Fibroblast of peridontal ligament (primary cell): ENCODE measurements around the gene PRDM10.
"Not testable (repeated sequence)": the region's sequence is repeated elsewhere in the genome, so short reads cannot be mapped to it uniquely, and the experiment has no call there.

Experiments
- DNase-seq: peaks from one replicate; pipeline ENCODE4 v3.0.0-alpha.2; 2010; ENCODE audit errors: extremely low read depth

PRDM10 gene

DNA sequence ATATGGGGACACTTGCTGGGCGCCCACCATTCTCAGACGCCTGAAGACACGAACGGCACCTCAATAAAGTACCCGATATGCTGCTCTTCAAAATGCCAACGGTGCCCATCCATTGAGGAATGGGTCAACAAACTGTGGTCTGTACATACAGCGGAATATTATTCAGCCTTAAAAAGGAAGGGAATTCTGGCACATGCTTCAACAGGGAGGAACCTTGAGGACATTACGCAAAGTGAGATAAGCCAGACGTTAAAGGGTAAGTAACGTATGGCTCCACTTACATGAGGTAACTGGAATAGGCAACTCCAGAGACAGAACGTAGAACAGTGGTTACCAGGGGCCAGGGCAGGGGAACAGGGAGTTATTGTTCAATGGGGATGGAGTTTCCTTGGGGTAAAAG is 28.0 kb downstream of the PRDM10 start:
- no peak for DNase-seq

DNA sequence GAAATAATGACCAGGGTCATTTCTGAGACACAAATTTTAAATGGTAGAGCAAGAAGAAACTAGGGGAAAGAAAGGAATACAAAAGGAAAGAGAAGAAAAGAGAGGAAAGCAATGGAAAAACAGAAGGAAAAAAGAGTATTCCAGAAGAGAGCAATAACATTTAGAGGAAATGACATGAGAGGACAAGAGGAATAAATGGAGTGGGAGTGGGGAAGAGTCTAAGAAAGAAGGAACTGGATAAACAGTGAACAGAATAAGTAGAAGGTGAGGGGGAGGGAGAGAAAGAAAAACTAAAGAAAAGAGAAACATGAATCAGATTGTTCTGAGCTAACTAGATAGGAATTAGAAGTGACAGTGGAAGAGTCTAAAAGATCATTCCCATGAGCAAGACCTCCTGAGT is 28.4 kb downstream of the PRDM10 start:
- DNase-seq: no peak

DNA sequence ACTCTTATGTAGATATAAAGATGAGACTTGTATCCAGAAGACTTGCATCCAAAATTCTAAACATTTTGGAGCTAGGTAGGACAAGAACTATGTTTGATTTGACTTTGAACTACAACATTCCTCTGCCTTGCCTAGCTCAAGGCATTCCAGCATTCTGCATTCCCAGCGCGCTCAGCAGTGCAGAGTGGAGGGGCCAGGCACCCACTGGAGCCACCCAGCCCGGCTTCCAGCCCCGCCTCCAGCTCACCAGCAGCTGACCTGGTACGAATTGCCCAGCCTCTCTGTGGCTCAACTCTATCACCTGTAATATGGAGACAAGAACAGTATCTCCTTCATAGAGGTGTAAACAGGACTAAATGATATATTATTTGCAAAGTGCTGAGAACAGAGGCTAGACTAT is 28.8 kb downstream of the PRDM10 start:
- DNase-seq: no peak

DNA sequence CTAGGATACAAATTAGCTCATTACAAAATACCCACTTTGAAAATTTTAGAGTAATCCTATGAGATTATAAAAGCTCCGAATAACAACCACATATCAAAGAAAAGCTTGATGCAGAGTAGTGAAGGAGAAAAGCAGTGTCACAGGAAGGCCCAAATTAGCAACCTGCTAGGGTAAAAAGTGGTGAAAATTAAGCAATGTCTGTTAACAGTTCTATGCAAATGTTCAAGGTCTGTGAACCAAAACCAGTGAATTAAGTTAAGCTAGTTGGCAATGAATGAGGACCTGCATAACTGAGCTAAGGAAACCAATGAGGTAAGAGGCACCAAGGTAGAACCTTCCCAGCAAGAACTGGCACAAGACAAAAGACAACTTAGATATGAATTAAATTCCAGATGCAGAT is 29.6 kb downstream of the PRDM10 start:
- DNase-seq: no peak

DNA sequence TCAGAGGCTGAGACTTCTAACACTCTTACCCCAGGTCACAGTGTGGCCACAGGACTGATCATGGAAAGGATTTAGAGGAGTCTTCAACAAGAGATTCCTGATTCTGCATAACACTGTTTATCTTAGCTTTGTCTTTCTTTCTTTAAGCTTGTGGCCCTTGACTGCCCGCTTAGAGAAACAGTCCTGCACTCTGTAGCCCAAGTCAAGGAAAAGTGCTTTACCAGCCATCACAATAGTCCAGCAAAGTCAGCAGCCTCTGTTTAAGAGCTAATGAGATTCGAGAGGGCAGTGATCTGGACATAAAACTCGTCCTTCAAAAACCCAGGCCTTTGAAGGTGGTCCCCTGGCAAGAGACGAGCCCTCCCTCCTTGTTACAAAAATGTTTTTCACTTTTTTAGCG is 30.0 kb downstream of the PRDM10 start:
- DNase-seq: no peak

DNA sequence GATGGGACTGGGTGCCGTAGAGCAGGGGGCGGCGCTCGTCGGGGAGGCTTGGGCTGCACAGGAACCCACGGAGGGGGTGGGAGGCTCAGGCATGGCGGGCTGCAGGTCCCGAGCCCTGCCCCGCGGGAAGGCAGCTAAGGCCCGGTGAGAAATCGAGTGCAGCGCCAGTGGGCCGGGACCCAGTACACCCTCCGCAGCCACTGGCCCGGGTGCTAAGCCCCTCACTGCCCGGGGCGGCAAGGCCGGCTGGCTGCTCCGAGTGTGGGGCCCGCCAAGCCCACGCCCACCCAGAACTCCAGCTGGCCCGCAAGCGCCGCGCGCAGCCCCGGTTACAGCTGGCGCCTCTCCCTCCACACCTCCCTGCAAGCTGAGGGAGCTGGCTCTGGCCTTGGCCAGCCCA is 30.8 kb downstream of the PRDM10 start:
- not testable (repeated sequence) for DNase-seq

DNA sequence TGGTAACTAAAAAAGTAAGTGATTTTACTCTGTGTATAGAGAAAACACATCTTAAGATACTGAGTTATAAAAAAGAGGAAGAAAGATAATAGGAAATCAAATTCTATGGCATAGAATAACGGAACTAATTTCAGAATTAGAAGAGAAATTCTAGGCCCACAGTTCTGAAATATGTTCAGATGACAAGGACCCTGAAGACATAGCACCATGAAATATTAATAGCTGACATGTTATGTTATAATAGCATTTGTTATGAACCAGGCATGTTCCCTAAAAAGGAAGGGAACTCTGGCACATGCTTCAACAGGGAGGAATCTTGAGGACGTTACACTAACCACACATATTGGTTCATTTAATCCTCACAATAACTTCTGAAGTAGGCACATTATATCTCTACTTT is 32.7 kb downstream of the PRDM10 start:
- DNase-seq: no peak

DNA sequence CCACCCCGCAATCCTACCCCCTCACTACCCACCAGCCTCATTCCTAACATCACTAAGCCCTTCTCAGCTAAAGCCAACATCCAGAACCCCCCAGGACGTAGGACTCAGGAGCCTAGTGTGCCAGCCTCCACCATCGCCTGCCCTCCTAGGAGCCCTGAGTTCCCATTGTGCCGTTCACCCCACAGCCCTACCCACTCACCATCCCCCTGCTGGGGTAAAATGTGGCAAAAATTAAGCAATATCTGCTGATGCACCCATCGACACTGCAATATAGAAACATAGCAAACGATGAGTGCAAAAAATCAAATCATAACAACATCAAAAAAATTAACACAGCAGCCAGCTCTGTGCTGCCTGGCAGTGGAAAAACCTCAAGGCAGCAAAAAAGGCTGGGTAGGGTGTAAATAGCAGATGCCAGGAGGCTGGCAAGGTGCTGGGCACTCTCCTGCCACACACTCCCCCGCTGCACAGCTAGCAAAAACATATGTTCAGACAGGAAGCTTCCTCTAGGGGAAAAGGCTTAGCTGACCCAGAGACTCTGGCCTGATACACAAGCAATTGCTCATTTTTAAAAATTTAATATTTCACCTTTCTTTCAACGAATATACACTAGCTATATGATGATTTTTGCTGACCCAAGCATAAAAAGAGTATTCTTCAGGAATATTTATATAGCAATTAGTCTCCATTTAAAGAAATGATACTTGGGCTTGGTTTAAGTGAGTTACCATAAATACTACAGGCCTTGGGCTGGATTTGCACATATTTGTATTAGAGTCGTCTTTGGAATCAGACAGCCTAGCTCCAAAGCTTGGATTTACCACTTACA is 33.8 kb downstream of the PRDM10 start:
- DNase-seq: no peak

DNA sequence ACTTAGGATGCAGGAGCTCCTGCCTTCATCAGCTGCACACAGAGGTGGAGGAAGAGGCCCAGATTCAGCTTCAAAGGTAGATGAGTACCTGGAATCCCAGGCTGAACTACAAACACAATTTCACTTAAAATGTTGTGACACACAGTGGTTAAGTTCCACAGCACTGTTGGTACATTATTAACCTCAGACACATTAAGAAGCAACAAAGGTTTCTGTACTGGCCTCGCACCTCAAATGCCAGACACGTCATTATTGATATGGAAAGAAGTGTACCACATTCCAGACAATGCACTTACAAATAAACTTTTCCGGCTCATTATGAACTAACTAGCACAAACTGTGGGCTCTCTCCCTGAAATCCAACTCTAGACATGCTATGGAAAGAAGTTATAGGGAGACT is 34.6 kb downstream of the PRDM10 start:
- no peak for DNase-seq

DNA sequence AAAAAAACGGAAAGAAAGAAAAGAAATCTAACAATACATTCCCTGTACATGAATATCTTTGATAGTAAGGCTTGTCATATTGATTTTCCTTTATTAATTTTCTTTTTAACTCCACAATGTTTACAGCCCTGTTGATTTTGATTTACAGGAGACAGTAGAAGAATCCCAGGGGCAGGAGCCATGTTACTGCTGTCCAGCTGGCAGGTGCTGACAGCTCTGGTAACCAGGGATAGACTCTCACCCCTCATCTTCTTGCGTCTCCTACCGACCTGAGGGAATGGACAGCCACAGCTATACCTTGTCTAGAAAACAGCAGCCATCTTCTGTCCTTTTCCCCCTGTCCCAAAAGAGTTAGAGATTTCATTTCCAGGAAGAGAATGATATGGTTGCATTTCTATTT is 37.4 kb downstream of the PRDM10 start:
- DNase-seq: no peak

DNA sequence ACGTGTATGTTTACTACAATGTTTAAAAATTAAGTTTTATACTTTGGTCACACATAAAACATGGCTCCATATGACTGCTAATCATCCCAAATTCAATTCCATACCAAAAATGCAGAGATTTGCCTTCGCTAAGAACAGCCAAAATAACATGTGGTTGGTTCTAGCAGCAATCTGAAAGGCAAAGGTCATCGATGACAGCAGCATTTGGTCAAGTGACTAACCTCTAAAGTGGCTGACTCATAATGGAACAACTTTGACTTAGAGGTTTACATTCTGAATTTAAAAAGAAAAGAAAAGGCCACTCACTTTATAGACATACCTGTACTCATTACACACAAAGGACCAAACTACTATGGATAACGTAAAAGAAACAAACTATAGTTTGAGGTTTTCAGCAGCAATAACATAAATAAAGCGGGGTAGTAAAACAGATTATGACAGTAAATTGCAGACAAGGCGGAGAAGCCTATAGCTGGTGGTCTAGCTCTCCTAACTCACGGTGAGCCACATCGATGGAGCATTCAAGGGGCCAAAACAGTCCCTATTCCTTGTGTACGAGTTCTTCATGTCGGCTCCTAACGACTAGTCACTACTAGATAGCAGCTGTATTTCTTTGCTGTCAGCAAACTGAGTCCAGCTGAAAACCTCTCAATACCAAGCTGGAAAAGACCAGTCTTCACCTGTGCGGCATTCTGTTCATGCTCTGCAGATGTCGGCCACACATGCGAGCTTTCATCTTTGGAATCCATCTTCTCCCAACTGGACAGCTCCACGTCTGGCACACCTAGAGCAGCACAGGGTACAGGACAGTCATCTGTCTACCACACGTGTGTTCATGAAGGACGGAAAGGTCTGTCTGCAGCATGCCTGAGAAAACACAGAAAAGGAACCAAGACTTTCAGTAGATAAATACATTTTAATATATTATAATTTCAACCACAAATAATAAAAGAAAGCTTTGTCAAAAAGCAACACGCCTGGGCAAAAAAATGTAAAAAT is 42.1 kb downstream of the PRDM10 start:
- DNase-seq: peak; percentile 93

DNA sequence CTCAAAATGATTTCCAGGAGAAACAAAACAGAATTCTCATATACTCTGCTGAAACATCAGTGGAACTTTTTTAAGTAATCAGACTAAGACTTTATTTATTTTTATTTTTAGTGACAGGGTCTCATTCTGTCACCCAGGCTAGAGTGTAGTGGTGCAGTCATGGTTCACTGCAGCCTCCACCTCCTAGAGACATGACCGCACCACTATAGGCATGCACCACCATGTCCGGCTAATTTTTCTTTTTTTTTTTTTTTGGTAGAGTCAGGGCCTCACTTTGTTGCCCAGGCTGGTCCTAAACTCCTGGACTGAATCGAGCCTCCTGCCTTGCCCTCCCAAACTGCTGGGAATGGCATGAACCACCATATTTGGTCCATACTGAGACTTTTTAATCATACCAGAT is 42.9 kb downstream of the PRDM10 start:
- no peak for DNase-seq

DNA sequence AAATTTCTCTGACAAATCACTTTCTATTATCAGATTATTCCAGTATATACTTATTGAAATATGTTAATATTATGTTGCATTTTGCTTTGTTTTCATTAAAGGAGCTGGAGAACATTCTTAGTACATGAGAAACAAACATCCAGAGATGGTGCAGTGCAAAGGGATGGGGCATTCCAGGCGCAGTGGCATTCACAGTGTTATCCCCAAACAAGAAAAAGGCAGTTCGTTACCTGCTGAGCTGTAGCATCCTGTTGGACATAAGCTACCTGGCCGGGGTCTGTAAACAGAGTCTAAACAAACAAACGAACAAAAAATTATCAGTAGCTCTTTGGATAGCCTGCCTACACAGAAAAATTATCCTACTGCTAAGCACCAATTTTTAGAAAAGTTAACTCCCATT is 47.4 kb downstream of the PRDM10 start:
- DNase-seq: no peak

DNA sequence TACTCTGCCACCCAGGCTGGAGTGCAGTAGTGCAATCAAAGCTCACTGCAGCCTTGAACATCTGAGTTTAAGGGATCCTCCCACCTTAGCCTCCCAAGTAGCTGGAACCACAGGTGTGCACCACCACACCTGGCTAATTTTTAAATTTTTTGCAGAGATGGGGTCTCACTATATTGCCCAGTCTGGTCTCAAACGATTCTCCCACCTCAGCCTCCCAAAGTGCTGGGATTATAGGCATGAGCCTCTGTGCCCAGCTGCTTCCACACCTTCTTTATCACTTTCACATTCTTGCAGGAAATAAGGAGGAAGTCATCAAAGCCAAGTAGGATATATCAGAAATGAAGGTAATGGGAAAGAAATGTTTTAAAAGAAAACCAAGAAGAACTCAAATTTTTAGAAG is 47.9 kb downstream of the PRDM10 start:
- not testable (repeated sequence) for DNase-seq

DNA sequence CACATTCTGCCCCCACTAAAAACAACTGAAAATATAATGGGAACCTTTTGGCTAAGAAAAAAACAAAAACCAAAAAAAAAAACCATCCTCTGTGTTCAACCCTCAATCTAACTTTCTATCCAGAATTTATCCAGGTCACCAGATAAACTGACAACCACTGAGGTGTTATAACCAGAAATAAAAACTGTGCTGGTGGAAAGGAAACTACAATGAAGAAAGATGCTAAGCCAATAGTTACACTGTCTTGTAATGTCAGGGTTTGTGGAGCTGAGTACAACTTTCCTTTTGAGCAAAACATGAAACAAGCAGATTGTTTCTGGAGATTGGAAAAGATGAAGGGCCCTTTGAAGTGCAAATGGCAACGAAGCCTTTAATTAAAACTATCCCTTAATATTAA is 50.8 kb downstream of the PRDM10 start:
- no peak for DNase-seq

DNA sequence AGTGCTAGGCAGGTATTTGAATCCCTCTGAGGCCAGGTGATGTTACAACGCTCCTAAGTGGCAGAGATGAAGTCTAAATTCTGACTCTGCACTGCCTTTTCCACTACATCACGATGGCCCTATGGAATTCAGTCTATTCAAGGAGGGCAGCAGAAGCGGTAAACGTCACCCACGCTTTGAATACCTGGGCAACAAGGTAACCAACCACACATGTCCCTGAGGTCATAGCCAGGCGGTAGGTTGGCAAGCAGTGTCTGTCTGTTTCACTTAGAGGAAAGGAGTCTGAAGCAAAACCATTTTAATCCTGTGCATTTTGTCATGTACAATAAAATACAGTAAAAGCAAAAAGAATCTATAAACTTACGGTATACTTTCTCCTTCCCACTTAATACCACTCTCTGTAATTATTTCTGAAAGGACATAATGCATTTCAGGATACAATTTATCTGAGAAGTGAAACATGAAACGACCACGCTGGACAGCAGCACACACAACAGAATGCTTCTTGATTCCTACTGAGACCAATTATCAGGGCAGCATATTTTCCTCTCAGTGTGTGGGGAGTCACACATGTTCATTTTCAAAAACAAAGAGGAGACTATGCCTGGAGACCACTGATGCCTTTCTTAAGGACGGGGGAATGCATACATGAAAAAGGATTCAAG is 51.3 kb downstream of the PRDM10 start:
- DNase-seq: no peak

DNA sequence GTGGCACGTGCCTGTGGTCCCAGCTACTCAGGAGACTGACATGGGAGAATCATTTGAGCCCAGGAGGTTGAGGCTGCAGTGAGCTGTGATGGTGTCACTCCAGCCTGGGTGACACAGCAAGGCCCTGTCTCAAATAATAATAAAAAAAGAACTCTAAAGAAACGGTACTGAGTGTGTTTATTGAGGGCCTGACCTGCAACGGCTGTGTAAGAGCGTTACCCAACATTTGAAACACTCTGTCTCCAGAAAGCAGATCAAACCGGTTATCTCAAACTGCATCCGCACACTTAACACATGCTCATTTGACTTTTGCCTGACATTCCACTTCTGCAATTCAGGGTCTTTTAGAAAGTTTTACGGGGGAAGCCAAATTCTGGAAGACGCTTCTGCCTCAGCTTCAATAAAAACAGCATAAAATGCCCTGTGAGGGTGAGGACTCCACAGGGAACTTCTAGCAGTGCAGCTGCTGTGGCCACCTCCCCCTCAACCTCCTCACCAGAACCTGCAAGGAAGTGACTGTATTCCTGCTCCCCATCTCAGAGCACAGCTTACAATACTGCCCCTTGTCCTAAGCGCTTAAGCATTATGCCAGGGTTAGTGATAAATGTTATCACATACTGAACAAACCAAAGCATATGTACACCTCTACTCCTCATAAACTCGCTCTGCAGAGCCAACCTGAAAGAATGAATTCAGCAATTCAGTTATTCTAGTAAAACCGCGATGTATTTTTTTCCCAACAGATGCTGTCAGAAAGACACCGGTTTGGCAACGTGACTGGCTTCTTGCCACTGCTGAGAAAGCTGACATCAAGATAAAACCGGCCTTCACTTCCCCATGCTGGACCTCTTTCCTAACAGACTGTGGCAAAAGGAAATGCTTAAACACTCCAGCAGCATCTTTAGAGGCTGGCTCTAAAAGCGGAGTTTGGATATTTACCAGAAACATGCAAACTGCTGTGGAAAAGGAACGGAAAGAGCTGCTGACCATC is 52.2 kb downstream of the PRDM10 start:
- peak; percentile 14 for DNase-seq

DNA sequence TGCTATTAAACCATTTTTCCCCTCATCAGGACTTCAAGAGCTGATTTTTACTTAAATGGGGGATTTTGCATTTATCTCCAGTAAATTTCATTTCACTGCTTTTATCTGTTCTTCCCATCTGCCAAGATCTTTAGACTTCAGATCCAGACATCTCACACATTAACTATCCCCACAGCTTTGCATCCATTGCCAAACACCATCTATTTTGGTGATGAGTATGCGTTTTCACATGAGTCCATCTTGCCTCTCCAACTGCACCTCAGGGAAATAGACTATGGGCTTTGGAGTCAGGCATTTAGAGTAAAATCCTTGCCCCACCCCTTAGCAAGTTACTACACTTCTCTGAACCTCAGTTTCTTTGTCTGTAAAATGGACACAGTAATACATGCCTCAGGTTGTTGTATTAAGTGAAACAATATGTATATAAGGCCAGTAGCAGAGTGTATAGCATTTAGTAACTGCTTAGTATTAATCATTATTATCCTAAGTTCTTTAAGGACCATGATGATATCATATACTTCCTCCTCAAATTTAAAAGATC is 53.6 kb downstream of the PRDM10 start:
- no peak for DNase-seq

DNA sequence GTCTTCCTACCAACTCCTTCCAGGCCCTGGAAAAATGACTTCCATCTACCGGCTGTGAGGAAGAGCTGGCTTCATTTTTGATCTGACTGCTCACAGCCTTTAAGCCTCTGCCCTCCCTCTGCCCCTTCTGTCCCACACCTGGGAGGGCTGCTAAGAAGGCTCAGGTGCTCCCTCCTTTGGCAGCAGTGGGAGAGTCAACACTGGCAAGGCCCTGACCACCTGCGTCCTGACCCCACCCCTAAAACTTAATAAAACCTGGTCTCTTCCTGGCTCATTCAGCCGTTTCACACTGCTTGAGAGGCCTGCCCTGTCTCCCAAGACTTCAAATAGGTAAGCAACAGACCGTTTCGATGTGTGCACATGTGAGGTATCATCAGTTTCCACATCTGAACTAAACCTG is 55.2 kb downstream of the PRDM10 start:
- DNase-seq: no peak

DNA sequence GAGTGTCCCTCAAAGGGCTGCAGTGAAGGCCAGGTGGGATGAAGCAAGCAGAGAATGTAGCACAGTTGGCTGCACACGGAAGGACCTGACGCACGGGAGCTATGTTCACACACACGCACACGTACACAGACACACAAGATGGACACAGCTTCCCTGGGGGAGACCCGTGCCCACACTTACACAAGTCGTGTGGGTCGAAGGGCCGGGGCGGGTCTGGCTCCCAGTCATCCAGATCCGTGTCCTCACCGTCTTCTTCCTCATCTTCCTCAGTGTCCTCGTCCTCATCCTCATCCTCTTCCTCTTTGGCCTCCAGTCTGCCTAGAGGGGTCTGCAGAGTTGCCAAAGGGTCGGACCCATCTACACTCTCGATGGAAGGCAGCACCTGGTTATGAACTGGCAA is 55.7 kb downstream of the PRDM10 start:
- no peak for DNase-seq

DNA sequence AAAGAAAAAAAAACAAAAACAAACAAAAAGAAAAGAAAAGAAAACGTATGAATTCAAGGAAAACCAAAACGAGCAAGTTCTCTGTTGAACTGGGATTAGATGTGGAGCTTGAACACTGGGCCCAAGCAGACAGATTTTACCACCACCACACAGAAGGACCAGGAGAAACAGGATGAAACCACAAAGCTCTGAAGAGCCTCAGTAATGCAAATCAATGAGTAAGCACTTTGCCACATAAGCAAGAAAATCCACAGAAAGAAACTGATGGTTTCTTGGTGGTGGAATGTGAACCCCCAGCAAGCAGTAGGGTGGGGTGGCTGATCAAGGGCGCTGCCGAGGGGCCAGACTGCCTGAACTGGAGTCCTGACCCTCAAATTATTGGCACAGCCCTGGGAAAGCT is 56.4 kb downstream of the PRDM10 start:
- peak; percentile 60 for DNase-seq
